WTC11 (cell line): ENCODE data around the gene DNM3. TPM values are rescaled to one million over a fixed set of nuclear protein-coding genes. Genes with fewer than 3 reads are reported as not detected.

Experiments
- ATAC-seq: fragments of 200-7000 bp; cut with Tn5 transposase; 2 replicates; pipeline ENCODE4 v1.10.0; 2021; ENCODE audit warnings: mild to moderate bottlenecking, moderate library complexity
- CTCF ChIA-PET: fragments of 300-600 bp; sonication (Branson Sonifier 250); formaldehyde crosslinking; loops from one replicate; lab custom pipeline; 2021; ENCODE audit warnings: antibody characterized with exemption; lab: Charles Lee
- POLR2A ChIA-PET: fragments of 350-600 bp; sonication (Branson Sonifier 250); formaldehyde crosslinking; loops from one replicate; lab custom pipeline; 2021; ENCODE audit warnings: antibody characterized with exemption; lab: Charles Lee
- DNase-seq: peaks from one replicate; pipeline ENCODE4 v3.0.0; 2021; ENCODE audit warnings: low spot score
- H3K27ac Mint-ChIP-seq: 2 replicates; pipeline ENCODE4 v1.8.0; 2021; ENCODE audit warnings: mixed read lengths
- H3K27me3 Mint-ChIP-seq: 2 replicates; pipeline ENCODE4 v1.8.0; 2021; ENCODE audit warnings: low read depth, mild to moderate bottlenecking, moderate library complexity, mixed read lengths
- H3K36me3 Mint-ChIP-seq: 2 replicates; pipeline ENCODE4 v1.8.0; 2021; ENCODE audit warnings: mixed read lengths
- H3K4me1 Mint-ChIP-seq: 2 replicates; pipeline ENCODE4 v1.8.0; 2022; ENCODE audit warnings: mixed read lengths
- H3K4me3 Mint-ChIP-seq: 2 replicates; pipeline ENCODE4 v1.8.0; 2021; ENCODE audit warnings: mild to moderate bottlenecking, moderate library complexity, mixed read lengths
- H3K9me3 Mint-ChIP-seq: 2 replicates; pipeline ENCODE4 v1.8.0; 2021; ENCODE audit warnings: mixed read lengths
- EMX1 ChIP-seq: fragments of 250-450 bp; sonication (Bioruptor Pico); IDR thresholded peaks from 2 replicates; pipeline ENCODE4 v1.8.0; 2021; ENCODE audit warnings: mild to moderate bottlenecking
- ETV6 ChIP-seq: sonication (generic); formaldehyde crosslinking; IDR thresholded peaks from 2 replicates; pipeline ENCODE4 v1.8.1; 2022; ENCODE audit warnings: mild to moderate bottlenecking, missing genetic modification reagents
- GABPB1 ChIP-seq: sonication (generic); formaldehyde crosslinking; IDR thresholded peaks from 2 replicates; pipeline ENCODE4 v1.8.1; 2023; ENCODE audit warnings: mild to moderate bottlenecking, missing genetic modification reagents
- GRHL2 ChIP-seq: fragments of 250-450 bp; sonication (Bioruptor Pico); IDR thresholded peaks from 2 replicates; pipeline ENCODE4 v1.8.0; 2022; ENCODE audit warnings: mild to moderate bottlenecking, moderate library complexity; ENCODE audit not compliant: insufficient replicate concordance, severe bottlenecking
- JAZF1 ChIP-seq: fragments of 250-450 bp; sonication (Bioruptor Pico); IDR thresholded peaks from 2 replicates; pipeline ENCODE4 v1.9.0; 2021; ENCODE audit warnings: moderate library complexity, mild to moderate bottlenecking, inconsistent platforms
- JUN ChIP-seq: sonication (generic); formaldehyde crosslinking; IDR thresholded peaks from 2 replicates; pipeline ENCODE4 v1.8.0; 2023; ENCODE audit warnings: mild to moderate bottlenecking, missing genetic modification reagents
- KAT7 ChIP-seq: sonication (generic); formaldehyde crosslinking; IDR thresholded peaks from 2 replicates; pipeline ENCODE4 v1.8.1; 2023; ENCODE audit warnings: missing genetic modification reagents, mild to moderate bottlenecking, borderline replicate concordance
- NFATC4 ChIP-seq: fragments of 250-450 bp; sonication (Bioruptor Pico); IDR thresholded peaks from 2 replicates; pipeline ENCODE4 v1.9.0; 2021; ENCODE audit warnings: mild to moderate bottlenecking
- NR3C1 ChIP-seq: sonication (generic); formaldehyde crosslinking; conservative IDR thresholded peaks from 2 replicates; pipeline ENCODE4 v1.8.1; 2023; ENCODE audit warnings: low read depth, mild to moderate bottlenecking, missing genetic modification reagents
- RELA ChIP-seq: sonication (generic); formaldehyde crosslinking; IDR thresholded peaks from 2 replicates; pipeline ENCODE4 v1.8.1; 2022; ENCODE audit warnings: missing genetic modification reagents, mild to moderate bottlenecking, borderline replicate concordance
- STAT6 ChIP-seq: sonication (generic); formaldehyde crosslinking; conservative IDR thresholded peaks from 2 replicates; pipeline ENCODE4 v1.8.1; 2023; ENCODE audit warnings: mild to moderate bottlenecking, low read depth, missing genetic modification reagents, moderate library complexity
- USF1 ChIP-seq: sonication (generic); formaldehyde crosslinking; IDR thresholded peaks from 2 replicates; pipeline ENCODE4 v1.8.0; 2022; ENCODE audit warnings: mild to moderate bottlenecking, missing genetic modification reagents
- ZNF317 ChIP-seq: sonication (generic); formaldehyde crosslinking; IDR thresholded peaks from 2 replicates; pipeline ENCODE4 v1.8.1; 2023; ENCODE audit warnings: low read depth, mild to moderate bottlenecking, moderate library complexity, missing genetic modification reagents, borderline replicate concordance
- ZNF416 ChIP-seq: fragments of 250-450 bp; sonication (Bioruptor Pico); IDR thresholded peaks from 2 replicates; pipeline ENCODE4 v1.9.0; 2021; ENCODE audit warnings: mild to moderate bottlenecking, inconsistent platforms
- ZNF512 ChIP-seq: sonication (generic); formaldehyde crosslinking; IDR thresholded peaks from 2 replicates; pipeline ENCODE4 v1.8.1; 2022; ENCODE audit warnings: missing genetic modification reagents, borderline replicate concordance
- total RNA-seq: library from RNA; stranded (reverse); gene quantifications from 3 replicates; pipeline ENCODE4 v1.2.3, GENCODE V29; 2021
- TF ChIP-seq, protein P1 (sequence below): fragments of 200-600 bp; IDR thresholded peaks from 2 replicates; pipeline ENCODE4 v1.8.0; 2022; ENCODE audit warnings: antibody characterized with exemption
- TF ChIP-seq, protein P2 (sequence below): sonication (generic); formaldehyde crosslinking; IDR thresholded peaks from 2 replicates; pipeline ENCODE4 v1.8.0; 2023; ENCODE audit warnings: mild to moderate bottlenecking, missing genetic modification reagents
- TF ChIP-seq, protein P3 (sequence below): sonication (generic); formaldehyde crosslinking; IDR thresholded peaks from 2 replicates; pipeline ENCODE4 v1.8.0; 2022; ENCODE audit warnings: mild to moderate bottlenecking, missing genetic modification reagents
- TF ChIP-seq, protein P4 (sequence below): fragments of 250-450 bp; sonication (Bioruptor Pico); conservative IDR thresholded peaks from 2 replicates; pipeline ENCODE4 v1.9.0; 2021; ENCODE audit warnings: mild to moderate bottlenecking
- TF ChIP-seq, protein P5 (sequence below): sonication (generic); formaldehyde crosslinking; IDR thresholded peaks from 2 replicates; pipeline ENCODE4 v1.8.0; 2023; ENCODE audit warnings: missing genetic modification reagents, mild to moderate bottlenecking, borderline replicate concordance

Gene DNM3
- total RNA-seq, 1 experiment from 2014 or later, result 1.9 TPM

- TF ChIP-seq ETV6 (CRISPR knock-in tag) (no peak), RELA (CRISPR knock-in tag) (no peak), ZNF416 (CRISPR knock-in tag) (no peak), NR3C1 (CRISPR knock-in tag) (no peak), ZNF317 (CRISPR knock-in tag) (no peak), NFATC4 (CRISPR knock-in tag) (no peak)
- TF ChIP-seq, protein P1, sequence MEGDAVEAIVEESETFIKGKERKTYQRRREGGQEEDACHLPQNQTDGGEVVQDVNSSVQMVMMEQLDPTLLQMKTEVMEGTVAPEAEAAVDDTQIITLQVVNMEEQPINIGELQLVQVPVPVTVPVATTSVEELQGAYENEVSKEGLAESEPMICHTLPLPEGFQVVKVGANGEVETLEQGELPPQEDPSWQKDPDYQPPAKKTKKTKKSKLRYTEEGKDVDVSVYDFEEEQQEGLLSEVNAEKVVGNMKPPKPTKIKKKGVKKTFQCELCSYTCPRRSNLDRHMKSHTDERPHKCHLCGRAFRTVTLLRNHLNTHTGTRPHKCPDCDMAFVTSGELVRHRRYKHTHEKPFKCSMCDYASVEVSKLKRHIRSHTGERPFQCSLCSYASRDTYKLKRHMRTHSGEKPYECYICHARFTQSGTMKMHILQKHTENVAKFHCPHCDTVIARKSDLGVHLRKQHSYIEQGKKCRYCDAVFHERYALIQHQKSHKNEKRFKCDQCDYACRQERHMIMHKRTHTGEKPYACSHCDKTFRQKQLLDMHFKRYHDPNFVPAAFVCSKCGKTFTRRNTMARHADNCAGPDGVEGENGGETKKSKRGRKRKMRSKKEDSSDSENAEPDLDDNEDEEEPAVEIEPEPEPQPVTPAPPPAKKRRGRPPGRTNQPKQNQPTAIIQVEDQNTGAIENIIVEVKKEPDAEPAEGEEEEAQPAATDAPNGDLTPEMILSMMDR, result no peak
- TF ChIP-seq, protein P2, sequence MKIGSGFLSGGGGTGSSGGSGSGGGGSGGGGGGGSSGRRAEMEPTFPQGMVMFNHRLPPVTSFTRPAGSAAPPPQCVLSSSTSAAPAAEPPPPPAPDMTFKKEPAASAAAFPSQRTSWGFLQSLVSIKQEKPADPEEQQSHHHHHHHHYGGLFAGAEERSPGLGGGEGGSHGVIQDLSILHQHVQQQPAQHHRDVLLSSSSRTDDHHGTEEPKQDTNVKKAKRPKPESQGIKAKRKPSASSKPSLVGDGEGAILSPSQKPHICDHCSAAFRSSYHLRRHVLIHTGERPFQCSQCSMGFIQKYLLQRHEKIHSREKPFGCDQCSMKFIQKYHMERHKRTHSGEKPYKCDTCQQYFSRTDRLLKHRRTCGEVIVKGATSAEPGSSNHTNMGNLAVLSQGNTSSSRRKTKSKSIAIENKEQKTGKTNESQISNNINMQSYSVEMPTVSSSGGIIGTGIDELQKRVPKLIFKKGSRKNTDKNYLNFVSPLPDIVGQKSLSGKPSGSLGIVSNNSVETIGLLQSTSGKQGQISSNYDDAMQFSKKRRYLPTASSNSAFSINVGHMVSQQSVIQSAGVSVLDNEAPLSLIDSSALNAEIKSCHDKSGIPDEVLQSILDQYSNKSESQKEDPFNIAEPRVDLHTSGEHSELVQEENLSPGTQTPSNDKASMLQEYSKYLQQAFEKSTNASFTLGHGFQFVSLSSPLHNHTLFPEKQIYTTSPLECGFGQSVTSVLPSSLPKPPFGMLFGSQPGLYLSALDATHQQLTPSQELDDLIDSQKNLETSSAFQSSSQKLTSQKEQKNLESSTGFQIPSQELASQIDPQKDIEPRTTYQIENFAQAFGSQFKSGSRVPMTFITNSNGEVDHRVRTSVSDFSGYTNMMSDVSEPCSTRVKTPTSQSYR (CRISPR knock-in tag), result no peak
Observed at GRCh38 chr1:171811672-171812071, 29.6 kb upstream of the DNM3 start (continued).

GRCh38 chr1:171814692-171815091, 26.6 kb upstream of the DNM3 start:
- DNase-seq (no peak), ATAC-seq (no peak)
- Mint-ChIP-seq H3K27me3 (no peaks in the 10 kb centered on the region), H3K36me3 (no peaks in the 10 kb centered on the region), H3K9me3 (no peaks in the 10 kb centered on the region), H3K4me1 (peaks cover 30% of the 10 kb centered on the region), H3K27ac (peak overlapping the region; percentile 42; the same call in 1 of the 2 replicates), H3K4me3 (no peak overlapping the region)
- CTCF ChIA-PET, result interaction anchor here (1.0 kb wide), 1 partner anchor 14 kb away, joined by 3 read pairs; no protein-coding TSS in a partner anchor
- POLR2A ChIA-PET, result no interaction called here
- TF ChIP-seq EMX1, result no peak
- no peak for TF ChIP-seq KAT7 (CRISPR knock-in tag)
- TF ChIP-seq, protein P3, sequence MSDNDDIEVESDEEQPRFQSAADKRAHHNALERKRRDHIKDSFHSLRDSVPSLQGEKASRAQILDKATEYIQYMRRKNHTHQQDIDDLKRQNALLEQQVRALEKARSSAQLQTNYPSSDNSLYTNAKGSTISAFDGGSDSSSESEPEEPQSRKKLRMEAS (CRISPR knock-in tag), result no peak
- no peak for TF ChIP-seq GABPB1
- TF ChIP-seq JUN (CRISPR knock-in tag), result no peak
- TF ChIP-seq, protein P4, sequence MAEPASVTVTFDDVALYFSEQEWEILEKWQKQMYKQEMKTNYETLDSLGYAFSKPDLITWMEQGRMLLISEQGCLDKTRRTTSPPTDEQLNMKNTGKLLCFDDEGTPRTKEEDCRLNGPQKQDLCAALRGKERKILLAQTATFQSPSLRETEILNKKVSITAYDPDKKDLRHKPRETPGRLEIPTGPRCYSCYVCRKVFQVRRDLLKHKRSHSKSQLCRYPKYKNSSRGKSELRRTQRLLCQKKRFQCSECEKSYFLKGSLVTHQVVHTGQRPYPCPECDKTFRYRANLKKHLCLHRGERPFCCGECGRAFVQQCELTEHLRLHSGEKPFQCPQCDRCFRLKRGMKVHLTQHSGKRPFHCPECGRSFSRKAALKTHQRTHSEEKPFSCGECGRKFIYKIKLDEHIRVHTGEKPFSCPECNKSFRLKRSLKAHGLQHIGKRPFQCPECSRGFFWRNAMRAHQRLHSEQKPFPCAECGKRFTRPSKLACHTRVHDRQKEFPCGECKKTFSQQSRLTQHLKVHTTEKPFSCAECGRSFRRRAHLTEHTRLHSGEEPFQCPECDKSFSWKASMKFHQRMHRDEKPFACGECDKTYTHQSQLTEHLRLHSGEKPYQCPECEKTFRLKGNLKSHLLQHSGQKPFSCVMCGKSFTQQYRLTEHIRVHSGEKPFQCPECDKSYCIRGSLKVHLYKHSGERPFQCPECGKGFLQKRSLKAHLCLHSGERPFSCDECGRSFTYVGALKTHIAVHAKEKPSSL (CRISPR knock-in tag), result no peak
- TF ChIP-seq, protein P5, sequence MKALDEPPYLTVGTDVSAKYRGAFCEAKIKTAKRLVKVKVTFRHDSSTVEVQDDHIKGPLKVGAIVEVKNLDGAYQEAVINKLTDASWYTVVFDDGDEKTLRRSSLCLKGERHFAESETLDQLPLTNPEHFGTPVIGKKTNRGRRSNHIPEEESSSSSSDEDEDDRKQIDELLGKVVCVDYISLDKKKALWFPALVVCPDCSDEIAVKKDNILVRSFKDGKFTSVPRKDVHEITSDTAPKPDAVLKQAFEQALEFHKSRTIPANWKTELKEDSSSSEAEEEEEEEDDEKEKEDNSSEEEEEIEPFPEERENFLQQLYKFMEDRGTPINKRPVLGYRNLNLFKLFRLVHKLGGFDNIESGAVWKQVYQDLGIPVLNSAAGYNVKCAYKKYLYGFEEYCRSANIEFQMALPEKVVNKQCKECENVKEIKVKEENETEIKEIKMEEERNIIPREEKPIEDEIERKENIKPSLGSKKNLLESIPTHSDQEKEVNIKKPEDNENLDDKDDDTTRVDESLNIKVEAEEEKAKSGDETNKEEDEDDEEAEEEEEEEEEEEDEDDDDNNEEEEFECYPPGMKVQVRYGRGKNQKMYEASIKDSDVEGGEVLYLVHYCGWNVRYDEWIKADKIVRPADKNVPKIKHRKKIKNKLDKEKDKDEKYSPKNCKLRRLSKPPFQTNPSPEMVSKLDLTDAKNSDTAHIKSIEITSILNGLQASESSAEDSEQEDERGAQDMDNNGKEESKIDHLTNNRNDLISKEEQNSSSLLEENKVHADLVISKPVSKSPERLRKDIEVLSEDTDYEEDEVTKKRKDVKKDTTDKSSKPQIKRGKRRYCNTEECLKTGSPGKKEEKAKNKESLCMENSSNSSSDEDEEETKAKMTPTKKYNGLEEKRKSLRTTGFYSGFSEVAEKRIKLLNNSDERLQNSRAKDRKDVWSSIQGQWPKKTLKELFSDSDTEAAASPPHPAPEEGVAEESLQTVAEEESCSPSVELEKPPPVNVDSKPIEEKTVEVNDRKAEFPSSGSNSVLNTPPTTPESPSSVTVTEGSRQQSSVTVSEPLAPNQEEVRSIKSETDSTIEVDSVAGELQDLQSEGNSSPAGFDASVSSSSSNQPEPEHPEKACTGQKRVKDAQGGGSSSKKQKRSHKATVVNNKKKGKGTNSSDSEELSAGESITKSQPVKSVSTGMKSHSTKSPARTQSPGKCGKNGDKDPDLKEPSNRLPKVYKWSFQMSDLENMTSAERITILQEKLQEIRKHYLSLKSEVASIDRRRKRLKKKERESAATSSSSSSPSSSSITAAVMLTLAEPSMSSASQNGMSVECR (CRISPR knock-in tag), result no peak
- no peak for TF ChIP-seq STAT6 (CRISPR knock-in tag)
- TF ChIP-seq JAZF1, result no peak
- no peak for TF ChIP-seq USF1
- TF ChIP-seq GRHL2, result no peak
- no peak for TF ChIP-seq ZNF512 (CRISPR knock-in tag)
